Stimulated activated CD4-positive, alpha-beta T cell treated with anti-CD3 and anti-CD28 coated beads, Interleukin-4, amount 100 ng/mL, for 48 hours (primary cell): ENCODE data around the gene SPINK6.

Experiments
- DNase-seq, 2 donors: peaks; one replicate each; pipeline ENCODE4 v3.0.0-alpha.2; 2020; ENCODE audit warnings: low read depth in 2 of 2

The SPINK6 gene, protein sequence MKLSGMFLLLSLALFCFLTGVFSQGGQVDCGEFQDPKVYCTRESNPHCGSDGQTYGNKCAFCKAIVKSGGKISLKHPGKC

DNA sequence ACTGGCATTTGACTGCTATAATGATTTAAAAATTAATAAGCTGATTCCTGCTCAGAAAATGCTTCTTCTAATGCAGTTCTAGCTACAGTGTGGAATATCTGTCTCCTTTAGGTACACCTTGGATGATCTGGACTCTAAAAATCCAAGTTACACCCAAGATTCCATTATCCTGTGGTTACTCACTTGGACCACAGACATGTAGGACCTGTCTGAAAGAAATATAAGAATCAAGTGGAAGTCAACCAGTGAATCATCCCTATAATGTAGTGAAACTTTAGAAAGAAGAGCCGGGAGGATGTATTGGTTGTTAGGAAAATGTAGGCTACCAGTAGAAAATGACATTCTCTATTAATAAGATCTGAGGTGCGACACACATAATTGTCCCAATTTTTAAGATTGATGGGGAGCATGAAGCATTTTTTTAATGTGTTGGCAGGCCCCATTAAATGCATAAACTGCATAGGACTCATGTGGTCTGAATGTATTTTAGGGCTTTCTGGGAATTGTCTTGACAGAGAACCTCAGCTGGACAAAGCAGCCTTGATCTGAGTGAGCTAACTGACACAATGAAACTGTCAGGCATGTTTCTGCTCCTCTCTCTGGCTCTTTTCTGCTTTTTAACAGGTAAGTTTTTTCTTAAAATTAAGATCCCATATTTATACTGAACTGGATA is at the start of gene SPINK6:
TSS of gene SPINK6 (plus strand) at position 512 of the 673 bp plus-strand sequence. CDS start at position 567, 55 bp downstream.
- DNase-seq: no peak

DNA sequence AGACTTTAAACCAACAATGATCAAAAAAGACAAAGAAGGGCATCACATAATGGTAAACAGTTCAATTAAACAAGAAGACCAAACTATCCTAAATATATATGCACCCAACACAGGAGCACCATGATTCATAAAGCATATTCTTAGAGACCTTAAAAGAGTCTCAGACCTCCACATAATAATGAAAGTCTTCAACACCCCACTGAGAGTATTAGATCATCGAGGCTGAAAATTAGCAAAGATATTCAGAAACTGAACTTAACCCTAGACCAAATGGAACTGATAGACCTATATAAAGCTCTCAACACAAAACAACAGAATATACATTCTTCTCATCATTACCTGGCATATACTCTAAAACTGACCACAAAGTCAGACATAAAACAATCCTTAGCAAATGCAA is 46.2 kb upstream of the SPINK6 start:
- DNase-seq: no peak

DNA sequence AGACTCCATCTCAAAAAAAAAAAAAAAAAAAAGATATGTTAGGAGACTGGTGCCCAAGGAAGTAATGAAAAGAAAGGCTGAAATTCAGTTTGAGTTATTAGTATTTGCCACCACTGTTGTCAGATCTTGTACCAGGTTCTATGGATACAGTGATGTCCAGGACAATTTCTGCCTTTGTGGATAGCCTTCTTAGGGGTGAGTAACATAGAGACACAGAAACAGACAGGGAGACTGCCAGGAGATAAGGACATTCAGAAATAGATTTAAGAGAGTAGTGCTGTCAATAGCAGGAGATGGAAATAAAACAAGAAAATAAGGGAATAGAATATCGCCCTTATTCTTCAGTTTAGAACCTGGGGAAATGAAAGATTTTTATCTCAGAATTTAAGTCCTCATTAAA is 40.8 kb upstream of the SPINK6 start:
- DNase-seq: no peak

DNA sequence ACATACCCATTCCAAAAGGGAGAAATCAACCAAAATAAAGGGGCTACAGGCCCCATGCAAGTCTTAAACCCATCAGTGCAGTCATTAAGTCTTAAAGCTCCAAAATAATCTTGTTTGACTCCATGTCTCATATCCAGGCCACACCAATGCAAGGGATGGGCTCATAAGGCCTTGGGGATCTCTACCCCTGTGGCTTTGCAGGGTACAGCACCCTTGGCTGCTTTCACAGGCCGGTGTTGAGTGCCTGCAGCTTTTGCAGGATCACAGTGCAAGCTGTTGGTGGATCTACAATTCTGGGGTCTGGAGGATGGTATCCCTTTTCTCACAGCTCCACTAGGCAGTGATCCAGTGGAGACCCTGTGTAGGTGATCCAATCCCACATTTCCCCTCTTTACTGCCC is 39.5 kb upstream of the SPINK6 start:
- DNase-seq: no peak

DNA sequence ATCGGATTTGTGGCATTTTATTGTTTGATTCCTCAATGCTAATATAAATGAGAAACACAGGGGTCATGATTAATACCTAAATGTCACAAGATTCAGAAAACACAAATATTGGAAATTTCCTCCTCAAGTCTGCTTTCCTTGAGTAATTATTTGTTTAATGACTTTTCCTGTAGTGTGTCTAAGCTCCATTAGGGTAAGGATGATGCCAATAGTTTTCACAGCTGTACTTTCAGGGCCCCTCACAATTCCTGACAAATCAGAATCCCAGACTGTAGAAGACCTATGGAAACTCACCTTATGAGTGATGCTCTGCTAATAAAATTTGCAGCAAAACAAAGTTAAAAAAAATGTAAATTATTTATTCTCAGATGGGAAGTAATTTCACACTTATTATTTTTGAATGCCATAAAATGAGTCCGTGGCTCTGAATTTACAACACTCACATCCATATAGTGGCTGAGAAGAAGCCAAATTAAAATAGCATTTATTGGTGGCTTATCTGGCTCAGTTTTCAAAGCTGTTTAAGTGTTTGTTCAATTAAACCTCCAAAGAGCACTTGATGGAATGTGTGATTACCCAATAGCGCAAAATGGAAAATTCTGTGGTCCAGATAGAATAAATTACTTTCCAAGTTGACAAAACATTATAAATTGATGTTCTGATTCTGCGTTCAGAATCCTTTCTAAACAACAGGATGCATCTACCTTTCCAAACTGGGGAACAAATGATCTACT is 36.1 kb upstream of the SPINK6 start:
- DNase-seq: no peak

DNA sequence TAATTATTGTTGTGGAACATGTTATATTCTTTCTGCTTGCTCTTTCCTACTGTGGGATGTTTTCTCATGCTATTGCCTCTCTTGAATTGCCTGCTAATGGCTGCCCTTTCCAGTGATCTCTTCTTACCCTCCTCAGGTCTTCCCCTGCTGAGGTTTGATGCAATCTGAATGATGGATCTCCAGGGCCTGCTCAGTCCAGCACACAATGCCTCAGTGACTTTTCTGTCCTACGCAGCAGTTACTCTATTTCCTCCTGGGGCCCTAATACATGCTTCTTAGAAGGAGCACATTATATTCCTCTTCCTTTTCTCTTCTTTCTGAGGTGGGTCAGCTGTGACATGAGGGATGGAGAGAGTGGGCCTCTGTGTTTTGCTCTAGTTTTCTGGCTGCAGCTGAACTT is 34.6 kb upstream of the SPINK6 start, which contains the start of gene SPINK14:
TSS of gene SPINK14 (plus strand) at position 301 of the 400 bp plus-strand sequence. CDS start 1,187 bp downstream, outside the sequence.
- no peak for DNase-seq

DNA sequence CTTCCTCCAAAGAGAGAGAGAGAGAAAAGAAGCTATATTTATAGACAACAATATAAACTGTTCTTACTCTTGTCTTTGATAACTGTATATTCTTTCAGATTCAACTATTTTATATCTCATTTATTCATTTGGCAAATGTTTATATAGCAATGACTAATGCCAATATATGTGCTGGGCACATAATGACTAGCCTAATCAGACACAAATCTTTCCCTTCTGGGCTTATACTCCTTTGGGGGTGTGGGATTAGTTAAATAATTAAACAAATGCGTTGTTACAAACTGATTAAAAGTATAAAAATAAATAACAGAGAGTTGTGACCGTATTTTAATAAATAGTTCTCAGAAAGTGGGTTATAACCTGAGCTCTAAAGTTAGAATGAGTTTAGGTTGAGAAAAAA is 30.5 kb upstream of the SPINK6 start:
- DNase-seq: no peak

DNA sequence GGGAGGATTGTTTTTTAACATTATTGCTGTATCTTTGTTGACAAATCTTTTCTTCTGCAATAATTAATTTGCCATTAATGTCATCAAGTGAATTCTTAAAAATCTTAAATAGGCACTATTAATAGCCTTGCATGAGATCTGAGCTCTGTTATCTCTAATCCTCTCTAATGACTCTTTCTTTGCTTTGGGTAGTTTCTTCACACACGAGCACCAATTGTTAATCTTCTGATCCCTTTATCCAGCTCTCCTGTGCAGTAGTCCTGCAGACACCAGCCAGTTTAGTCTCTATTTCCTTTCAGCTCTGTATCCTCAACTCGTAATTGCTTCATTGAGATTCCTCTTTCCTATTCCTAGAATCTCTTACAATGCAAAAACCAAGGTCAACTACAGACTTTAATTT is 26.4 kb upstream of the SPINK6 start:
- no peak for DNase-seq

DNA sequence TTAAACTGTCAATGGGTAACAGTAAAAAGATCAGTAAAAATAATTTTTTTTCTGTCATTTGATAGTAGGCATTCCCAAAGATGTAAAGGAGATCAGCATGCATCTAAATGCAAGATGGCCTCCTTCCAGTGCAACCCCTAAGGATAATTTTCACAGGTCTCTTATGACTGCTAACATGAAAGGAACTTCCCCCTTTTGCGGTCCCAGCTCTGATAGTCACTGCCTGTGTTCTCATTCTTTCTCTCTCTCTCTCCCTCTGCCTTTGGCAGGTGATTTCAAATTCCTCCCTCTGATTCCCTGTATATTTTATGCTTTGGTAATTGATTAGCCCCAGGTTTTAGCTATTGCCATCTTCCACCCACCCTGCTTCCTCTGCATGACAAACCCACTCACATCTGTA is 25.6 kb upstream of the SPINK6 start:
- DNase-seq: no peak

DNA sequence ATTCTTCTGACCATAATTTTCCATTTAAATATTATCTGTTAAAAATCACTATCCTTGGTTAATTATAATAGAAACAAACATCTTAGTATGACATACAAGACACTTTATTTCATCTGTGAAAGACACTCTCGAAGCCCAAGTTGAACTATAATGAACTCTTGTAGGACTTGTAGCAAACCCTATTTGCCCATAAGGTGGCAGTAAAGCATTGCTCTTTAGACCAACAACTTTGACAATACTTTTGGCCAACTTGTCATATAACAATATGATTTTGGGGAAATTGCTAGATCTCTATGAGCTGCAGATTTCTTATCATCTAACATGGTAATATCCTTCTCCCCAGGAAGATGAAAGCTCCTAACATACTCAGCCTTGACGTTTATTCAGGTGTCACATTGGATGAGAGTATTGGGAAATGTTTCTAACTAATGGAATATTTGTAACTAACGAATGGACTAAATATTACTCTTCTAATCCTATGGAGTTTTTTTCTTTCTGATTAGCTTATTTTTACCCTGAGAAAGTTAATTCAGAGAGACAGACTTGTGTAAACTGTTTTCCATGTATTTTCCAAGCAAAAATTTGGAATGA is 23.5 kb upstream of the SPINK6 start:
- DNase-seq: no peak

DNA sequence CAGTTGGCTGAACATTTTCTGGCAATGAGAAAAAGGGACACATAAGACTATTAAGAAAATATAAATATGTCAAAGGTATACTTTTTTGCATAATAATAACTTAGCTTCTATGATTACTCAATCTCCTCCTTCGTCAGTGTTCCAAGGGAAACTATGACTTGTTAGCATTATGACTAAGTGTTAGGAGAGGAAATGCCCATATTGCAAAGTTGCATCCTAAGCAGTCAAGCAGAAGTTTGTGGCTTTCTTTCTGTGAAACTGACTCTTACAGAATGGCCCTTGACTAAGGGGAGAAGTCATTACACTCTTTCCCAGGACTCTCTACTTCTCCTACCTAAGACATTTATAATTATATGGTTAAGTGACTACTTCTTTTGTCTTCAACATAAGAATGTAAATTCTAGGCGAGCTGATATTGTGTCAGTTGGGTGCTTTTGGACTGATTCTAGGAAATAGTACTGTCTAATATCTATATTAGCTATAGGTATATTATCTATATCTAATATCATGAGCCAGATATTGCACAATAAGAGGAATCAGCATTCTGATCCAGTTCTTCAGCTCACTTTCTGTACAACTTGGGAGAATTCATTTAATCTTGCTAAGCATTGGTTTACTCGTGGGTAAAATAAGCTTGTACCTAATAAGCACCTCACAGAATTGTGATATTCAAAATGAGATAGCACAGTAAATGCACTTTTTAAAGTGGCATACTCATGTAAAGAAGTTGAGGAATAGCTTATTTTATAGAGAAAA is 16.4 kb upstream of the SPINK6 start:
- no peak for DNase-seq

DNA sequence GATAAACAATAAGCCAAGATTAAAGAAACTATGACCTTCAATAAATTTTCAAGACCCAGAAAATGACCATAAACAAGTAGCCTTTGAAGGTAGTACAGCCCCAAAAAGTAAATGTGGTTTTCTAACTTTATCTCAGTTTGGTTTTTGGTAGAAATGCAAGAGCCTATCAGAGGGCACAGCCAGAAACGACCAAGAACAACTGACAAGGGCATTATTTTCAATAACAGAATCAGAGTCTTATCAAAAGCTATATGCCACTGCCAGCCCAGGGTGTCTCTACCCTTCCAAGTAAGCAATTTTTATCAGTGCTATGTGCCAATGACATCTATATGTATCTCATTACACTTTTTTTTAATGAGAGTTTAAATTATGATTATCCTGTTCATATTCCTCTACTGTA is 11.8 kb upstream of the SPINK6 start:
- DNase-seq: no peak

DNA sequence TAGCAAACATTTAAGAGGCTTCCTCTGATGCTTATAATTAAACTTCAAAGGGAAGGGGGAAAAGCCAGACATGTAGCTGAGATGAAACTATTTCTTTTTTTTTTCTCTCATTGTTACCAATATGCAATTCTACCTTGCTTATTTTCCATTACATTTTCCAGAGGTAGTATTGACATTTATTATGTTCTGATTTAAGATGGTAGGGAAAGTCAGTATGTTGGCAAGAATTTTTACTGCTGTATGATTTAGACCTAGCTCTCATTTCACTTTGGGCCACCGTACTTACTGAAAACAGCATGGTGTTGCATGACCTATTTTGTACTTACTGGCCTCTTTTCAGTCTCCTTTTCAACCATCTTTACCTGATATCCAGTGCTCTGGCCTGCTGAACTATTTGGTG is 9.6 kb upstream of the SPINK6 start:
- DNase-seq: no peak

DNA sequence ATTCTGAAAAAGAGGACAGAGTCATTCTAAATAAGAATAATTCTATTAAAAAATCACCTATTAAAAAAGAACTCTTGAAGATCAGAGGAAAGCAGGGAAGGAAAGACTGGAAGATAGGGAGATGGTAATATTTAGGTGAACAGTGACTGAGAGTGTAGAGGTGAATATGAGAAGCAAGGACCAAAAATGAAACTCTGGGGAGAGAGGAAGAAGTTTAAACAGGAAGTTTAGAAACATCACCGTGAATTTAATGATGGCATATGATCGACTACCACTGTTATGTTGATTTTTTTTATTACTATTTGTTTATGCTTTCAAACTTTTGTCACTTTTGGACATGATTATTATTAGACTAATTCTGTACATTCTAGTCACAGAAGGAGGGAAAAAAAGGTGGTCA is 1.7 kb upstream of the SPINK6 start:
- DNase-seq: no peak

DNA sequence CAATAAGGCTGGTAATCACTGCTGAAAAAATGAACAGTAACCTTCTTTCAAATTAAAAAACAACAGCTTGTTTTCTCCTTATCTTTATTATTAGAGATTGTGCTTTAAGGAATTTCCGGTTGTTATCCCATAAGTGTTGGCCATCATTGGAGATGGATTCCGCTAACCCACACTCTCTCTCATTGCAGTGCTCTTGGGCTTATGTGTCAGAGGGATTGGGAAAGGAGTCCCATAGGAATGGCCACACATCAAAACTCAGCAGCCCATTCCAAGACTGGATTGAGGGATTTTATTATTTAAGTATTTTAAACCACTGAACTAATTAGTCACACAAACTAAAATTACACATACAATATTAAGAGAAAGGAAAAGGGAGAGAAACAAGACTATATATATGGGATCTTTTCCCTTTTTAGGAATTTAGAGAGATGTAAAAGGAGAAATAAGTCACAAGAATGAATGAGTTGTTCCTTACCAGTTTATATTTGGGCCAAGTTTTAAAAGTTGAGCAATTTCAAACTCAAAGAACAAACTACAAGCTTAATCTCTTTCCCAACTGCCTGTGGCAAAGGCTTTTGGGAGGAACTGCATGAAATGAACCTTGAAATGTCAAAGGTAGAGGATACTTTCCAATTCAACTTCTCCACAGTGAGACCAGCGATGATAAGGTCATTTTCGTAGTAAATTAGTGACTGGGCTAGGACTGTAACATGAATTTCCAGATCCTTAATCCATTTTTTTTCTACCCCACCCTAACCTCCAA is 2.4 kb downstream of the SPINK6 start:
- DNase-seq: no peak

DNA sequence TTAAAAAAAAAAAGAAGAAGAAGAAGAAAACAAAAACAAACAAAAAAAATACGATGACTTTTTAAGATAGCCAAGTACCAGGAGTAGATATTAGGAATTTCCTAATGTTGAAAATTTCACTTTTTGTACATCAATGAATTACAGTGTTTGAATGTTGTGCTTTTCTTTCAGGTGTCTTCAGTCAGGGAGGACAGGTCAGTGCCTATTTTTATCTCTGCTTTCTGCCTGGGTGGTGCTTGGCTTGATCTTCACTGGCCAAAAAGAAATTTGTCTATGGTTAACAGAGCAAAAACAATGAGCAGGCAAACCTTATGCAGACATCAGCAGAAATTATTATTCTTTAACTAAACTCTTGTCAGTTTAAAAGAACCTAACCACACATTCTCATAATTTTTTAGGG is 3.0 kb downstream of the SPINK6 start:
- DNase-seq: no peak

DNA sequence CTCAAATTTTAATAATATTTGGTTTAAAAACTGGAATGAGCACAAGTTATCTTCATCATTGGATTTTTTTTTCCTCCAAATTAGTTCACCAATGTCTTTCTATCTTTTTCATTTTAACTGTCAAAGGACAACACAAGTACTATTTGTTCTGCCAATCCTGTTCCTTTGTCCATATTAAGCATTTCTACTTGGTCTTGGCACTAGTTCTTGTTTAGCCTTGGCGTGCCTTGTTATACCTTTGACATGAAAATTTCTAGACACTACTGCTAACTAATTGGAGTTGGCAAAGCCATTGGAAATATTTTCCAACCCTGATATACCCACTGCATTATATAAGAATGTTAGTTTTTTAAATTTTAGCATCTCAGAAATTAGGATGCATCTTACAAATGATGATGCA is 3.8 kb downstream of the SPINK6 start:
- DNase-seq: no peak

DNA sequence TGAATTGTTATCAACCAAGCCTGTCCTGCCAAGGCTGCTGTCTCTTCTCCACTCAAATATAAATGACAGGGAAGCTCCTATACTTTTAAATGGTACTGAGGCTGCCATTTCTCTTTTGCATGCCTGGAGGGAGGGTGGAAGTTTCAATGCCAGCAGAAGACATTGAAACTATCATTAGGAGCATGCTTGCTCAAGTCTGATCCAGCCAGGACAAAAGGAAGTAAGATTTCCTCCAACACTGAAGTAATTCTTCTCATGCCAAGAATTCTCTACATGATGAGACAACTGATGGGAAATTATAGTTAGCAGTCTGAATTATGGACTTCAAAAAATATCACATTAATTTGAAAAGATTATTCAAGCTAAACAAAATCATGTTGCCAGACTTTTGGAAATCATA is 5.4 kb downstream of the SPINK6 start:
- no peak for DNase-seq

DNA sequence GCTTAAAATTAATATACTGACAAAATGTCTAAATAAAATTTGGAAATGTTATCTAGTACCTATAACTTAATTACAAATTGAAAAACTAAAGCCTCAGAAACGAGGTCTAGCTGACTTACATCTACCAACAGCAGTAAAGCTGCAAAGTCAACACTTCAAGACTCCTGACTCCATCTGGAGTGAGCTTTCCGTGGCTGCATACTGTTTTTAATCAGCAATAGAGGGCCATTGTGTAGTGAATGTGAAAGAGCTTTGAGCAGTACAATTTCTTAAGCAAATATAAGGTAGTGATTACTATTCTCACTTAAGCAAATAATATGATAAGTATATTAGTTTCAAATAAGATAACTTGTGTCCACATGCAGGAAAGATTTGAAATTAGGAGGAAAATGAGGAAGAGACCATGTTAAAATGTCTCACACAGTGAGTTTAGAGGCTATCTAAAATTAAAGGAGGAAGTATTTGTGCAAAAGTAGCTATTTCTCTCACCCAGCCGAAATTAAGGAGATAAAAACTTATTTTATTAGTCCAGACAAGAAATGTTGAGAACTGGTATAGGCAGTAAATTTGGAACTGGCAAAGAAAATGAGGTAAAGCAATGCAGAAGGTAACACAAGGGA is 6.4 kb downstream of the SPINK6 start:
- no peak for DNase-seq

DNA sequence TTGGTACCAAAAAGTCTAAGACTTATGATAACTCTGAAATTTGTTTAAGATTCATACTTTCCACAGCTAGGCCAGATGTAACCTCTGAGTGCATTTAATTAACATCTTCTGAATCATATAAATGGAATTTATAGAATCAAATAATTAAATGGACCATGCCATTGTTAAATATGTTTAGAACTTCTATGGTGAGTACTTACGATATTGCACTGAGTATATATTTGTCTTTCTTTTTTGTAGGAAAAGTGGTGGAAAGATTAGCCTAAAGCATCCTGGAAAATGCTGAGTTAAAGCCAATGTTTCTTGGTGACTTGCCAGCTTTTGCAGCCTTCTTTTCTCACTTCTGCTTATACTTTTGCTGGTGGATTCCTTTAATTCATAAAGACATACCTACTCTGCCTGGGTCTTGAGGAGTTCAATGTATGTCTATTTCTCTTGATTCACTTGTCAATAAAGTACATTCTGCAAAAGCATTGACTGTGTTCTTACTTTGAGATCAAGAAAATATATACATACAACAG is 11.9 kb downstream of the SPINK6 start:
- no peak for DNase-seq

DNA sequence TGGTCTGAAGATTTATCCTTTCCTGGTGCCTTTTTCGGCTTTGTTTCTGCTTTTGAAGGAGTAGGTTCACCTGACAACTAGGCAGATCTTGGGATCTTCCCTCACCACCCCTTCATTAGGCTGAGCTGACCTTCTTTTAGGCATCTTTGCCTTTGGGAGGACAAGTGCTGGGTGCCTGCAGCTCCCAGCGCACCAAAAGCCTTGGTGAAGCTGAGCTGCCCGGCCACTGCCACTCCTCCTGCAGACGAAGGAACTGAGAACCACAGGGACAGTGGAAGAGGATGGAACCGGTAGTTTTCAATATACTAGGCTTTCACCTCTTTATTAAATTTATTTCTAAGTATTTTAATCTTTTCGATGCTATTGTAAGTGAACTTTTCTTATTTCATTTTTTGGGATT is 18.7 kb downstream of the SPINK6 start:
- no peak for DNase-seq
